Skeletal muscle cell (primary cell): ENCODE results near the gene FGR.

Experiments used
- DNase-seq: peaks from one replicate; pipeline ENCODE4 v3.0.0-alpha.2; 2010; ENCODE audit warnings: low read depth
- H3K4me3 ChIP-seq: 2 replicates; pipeline ENCODE4 v1.5.1; 2011; ENCODE audit warnings: low read depth, mild to moderate bottlenecking, control low read depth, low read length, moderate library complexity

Gene FGR

DNA sequence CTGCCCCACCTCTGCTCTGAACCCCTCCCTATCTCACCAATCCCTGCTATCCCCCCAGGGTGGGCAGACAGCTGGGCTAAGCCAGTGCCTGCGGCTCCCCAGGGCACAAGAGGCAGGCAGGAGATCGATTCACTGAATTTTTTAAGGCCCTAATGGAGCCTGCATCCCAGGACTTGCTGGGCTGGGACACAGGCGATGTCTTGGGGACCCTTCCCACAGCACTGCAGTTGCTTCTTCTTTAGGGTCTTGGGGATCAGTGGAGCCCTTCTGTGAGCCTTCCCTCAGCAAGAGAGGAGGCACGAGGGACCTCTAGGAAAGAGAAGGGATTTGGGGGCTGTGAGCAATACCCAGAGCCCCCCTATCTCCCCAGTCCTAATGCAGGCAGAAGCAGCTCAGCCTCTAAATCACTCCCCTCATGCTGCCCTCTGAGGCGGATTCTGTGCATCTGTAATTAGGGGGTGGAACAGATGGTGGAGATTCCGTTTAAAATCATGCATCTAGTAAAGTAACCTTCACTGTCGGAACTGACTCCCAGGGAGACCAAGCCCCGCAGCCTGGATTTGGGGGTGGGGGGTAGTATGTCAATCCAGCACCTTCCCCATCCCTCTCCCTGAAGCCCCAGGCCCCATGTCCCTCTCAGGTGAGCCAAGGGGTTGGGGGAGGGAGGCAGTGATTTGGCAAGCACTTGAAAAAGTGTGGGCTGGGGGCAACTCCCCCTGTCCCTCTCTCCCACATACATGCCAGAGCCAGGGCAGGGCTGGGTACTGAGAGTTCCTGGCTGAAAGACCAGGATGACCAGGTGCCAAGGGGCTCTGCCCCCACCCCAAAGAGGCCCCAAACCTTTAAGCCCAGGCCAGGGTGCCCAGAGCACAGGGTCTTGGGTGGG lies 41.1 kb downstream of the FGR start:
- H3K4me3 ChIP-seq, result no peak overlapping the region
- DNase-seq, result no peak

DNA sequence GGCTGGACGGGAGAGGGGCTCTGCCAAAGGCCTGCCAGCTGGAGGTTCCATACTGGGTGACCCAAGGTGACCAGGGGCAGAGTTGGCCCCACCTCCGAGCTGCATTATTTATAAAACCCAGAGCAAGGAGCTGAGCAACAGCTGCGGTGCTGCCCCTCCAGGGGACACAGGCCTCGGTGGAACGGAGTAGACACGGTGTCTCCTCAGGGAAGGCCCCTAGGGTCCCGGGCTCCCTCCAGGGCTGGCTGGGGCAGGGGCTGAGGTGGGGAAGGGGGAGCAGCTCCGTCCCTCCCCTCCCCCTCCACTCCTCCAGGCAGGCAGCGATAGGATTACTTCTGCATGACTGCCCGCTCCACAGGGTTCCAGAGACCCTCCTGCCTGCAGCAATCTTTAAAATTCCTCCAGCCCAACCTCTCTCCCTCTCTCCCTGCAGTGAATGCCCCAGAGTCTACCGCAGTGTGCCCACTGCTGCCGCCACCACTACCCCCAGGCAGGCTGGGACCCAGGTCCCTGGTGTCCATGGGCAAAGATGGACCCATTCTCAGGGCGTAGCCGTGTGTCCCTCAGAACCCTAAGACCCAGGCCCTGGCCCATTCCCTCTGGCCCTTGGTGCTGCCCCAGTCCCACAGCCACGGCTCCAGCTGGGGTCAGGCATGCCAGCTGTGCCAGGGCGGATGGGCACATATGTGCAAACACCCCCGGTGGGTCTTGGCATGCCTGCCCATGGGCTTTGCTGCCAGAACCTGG lies 41.9 kb downstream of the FGR start:
- no peak for DNase-seq
- H3K4me3 ChIP-seq, result no peak overlapping the region

DNA sequence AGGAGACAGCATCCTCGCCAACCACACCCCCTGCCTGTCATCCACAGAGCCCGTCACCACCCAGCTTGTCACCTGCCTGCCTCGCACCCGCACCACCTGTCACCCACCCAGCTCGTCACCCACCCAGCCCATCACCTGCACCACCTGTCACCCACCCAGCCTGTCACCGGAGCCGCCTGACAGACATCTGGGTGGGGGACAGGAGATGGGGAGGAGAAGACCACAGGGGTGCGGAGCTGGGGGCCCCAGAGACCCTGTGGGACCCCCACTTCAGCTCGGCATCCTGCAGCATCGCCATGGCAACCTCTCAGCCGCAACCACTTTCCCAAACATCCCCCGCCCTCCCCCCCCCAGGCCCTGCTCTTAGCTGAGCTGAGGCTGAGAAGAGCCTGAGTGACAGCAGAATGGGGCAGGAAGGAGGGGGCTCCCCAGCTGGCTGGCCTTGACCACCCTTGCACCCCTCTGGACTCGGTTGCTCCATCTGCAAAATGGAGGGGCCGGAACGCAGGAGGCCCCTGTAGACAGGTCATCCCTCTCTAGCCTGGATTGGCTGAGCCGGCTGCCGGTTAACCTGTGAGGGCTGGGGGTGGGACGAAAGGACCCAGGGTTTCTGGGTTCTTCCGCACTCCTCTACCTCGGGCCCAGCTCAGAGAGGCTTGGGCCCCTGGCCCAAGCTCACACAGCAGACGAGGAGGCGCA lies 42.6 kb downstream of the FGR start:
- no peak overlapping the region for H3K4me3 ChIP-seq
- no peak for DNase-seq

DNA sequence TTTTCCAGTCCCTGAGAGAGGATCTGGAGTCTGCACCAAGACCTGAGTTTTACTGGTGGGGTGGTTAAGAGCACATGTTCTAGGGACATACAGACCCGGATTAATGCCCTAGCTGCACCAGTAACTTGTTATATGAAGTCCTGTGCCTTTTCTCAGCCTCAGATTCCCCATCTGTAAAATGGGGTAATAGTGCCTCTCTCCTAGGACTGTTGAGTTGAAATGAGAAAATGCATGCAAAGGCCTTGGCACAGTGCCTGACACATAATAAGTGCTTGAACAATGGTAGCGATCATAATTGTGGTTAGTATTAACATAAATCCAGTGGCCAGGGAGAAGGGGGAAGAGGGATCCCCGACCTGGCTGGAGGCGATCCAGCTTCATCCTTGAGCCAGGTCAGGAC lies 43.4 kb downstream of the FGR start:
- no peak for DNase-seq
- H3K4me3 ChIP-seq, result no peak overlapping the region

DNA sequence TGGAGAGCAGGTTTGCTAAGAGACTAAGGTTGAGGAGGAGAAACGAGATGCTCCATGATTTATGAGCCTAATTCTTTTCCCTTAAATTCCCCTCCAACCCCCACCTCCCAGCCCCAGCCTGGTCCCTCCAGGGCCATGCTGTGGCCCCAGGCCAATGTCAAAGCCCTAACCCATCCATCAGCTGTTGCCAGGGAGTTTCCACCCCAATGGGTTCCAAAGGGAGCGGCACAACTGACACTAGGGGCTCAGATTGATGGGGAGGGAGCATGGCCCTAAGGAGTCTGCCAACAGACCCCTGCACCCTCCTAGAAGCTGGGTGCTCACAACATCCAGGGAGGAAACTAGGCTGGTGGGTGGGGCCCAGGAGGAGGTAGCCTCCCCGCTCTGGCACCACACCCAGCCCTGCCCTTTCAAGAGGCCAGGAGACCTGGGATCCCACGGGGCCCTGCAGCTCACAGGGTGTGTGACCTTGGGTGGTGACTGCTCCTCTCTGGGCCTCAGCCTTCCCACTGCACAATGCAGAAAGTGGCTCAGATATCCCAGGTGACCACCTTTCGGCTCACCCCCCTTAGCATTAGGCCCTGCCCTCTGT lies 44.0 kb downstream of the FGR start:
- no peak overlapping the region for H3K4me3 ChIP-seq
- DNase-seq, result no peak

DNA sequence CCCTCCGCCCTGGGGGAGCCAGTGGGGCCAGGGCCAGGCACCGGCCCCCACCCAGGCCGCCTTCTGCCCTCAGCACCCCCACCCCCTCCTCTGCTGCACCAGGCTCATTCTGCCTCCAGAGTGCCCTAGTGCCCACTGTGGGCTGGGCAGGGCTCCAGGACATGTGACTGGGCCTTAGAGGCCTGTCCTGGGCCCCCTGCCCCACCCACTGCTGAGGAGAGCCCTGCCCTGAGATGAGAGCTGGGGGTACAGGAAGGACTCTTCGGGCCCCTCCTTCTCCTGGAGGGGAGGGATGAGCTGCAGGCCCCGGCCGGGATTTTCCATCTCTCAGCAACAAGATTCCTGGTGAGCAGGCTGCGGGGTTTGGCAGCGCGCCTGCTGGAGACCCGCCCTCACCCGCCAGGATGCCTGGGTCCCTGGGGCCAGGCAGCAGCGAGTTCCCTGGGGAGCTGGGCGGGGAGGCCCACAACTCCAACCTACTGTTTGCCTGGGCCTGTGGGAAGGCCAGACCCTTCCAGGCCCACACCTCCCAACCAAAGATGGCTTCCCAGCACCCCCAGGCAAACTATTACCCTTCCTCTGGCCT lies 45.1 kb downstream of the FGR start:
- H3K4me3 ChIP-seq, result no peak overlapping the region
- DNase-seq, result no peak

DNA sequence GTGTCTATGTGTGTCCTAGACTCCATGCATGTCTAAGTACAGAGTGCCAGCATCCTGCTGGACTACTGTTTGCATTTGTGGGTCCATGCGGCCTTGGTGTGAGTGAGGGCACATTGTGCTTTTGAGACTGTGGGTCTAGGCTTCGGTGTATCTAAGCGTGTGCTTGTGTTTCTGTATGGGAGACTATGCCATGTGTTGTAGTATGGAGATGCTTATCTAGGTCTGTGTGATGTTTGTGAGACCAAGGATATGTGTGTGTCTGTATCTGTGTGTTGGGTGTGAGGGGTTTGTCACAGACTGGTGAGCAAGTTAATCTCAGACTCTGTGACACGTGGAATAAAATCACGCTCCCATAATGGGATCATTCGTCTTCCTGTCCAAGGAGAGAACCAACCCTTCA lies 45.5 kb downstream of the FGR start:
- H3K4me3 ChIP-seq, result no peak overlapping the region
- DNase-seq, result no peak

DNA sequence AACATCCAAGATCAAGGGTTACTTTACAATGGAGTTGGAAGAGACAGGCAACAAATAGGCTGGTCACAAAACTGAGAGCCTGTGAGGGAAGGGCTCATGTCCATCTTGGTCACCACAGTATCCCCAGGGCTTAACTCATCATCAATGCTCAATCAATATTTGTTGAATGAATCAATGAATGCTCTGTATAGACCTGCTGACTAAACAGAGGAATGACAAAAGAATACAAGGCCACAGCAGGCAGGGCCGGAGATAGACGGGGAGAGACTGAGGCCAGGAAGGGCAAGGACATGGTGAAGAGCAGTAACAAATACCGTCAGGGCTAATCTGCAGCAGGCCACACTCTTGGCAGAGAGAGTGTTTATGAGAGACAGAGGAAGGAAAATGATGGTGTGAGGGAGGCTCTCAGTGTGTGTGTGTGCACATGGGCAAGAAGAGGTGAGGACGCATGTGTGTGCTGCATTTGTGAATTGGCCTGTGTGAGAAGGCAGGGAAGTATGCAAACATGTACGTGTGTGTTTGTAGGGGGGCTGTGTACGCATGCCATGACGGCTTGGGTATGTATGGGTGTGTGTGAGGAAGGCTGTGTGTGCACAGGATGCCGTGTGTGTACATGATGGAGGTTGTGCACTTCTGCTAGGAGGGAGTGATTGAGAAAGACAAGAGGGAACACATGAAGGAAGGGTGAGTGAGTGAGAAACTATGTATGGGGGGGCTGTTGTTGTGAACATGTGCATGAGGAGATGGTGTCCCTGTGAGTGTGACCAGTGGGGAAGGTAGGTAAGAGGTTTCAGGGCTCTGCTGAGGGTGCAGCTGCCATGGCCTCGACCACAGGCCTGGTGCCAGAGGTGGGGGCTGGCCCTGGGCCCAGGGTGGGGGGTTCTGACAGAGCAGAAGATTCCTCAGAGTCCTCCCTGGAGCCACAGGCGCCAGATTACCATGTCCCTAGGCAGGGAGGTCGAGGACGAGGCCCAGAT lies 46.4 kb downstream of the FGR start:
- no peak overlapping the region for H3K4me3 ChIP-seq
- DNase-seq, result peak; percentile 45

DNA sequence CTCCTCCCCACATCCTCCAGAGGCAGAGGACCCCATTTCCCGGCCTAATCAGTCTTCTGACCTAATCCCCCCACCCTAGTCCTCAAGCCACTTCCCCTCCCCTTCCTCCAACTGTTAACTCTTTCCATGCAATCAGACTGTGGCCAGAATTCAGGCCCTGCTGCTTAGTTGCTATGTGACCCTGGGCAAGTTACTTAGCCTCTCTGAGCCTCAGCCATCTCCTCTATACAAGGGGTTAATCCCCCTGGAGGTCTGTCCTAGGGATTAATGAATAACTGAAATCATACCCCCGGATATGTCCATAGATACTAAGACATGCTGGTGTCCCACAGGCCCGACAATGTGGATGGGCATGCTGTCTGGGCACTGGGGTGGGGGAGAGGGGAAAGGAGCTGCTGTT lies 49.3 kb downstream of the FGR start:
- no peak for DNase-seq
- H3K4me3 ChIP-seq, result no peak overlapping the region

DNA sequence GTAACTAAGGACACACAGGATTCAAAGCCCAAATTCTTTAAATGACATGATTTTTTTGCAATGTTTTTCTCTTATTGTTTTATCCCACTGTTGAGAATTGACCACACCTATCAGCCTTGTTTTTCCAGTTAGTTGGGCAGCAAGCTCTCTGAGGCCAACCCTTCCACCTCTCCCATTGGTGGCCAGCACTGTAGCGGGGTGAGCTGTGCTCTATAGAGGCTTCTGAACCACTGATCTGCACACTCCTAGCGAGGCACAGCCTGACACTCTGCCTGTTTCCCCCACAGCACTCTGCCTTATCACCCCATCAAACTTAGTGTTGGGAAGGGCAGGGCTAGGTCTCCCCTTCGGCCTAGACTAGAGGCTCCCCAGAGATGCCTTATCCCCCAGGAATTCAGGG lies 50.5 kb downstream of the FGR start:
- no peak for DNase-seq
- H3K4me3 ChIP-seq, result no peak overlapping the region

DNA sequence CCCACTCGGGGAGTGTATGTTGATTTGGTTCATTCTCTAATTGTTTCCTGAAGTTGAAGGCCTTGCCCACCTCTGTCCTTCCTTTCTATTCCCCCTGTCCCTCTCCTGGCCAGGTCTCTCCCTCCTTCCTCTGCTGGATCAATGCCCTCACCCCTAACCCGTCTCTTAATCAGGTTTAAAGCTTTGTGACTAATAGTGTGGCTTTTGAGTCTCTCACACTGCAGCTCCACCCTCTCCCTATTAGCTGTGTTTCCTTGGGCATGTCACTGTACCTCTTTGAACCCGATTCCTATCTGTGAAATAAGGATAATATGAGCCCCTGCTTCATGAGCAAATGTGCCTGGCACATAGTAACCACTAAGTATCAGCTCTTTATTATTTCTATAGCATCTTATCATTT lies 51.5 kb downstream of the FGR start:
- DNase-seq, result no peak
- no peak overlapping the region for H3K4me3 ChIP-seq

DNA sequence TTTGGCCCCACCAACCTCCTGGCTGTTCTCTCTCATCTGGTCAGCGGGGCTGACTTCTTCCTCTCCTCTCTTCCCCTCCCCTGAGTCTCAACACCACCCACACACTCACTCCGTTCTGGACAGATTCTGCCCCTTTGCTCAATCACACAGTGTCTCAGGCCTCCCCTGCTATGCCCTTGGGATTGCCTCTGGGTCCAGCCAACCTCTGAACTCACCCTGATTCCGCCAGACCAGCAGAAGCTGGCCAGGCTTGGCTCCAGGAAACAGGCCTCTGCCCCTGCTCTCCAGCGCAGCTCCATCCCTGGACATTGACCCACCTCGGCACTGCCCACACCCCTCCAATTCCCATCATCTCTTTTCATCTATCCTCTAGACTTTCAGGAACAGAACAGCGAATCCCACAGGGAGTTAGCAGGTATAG lies 53.2 kb downstream of the FGR start:
- DNase-seq, result no peak

DNA sequence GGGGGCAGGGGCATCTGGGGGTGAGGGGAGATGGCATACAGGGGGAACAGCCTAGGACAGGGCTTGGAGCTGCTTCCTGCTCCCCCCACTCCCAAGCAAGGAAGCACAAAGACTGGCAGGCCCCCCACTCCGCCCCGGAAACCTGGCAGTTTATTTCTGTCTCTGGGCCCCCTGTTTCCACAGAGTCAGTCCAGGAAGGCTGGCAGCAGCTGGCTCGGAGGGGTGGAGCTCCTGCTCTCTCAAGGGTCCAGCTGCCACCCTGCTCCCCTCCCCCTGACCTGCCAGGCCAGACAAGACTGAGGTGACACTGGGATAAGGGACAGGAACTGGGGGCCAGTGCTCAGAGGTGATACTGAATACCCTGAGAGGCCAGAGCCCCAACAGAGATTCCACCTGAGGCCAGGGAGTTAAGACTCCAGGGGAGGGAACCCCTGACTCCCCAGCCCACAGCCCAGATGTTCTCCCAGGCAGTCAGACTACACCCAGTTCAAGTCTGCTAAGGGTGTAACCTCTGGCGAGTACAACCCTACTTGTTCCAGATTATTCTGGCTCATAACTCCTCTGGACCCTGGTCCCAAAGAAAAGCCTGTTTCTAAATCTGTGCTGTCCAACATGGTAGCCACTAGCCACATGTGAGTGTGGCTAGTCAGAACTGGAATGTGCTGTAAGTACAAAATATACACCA lies 57.3 kb downstream of the FGR start:
- no peak for DNase-seq

More for the DNA sequence above, 53.2 kb downstream of the FGR start:
- no peak overlapping the region for H3K4me3 ChIP-seq

DNA sequence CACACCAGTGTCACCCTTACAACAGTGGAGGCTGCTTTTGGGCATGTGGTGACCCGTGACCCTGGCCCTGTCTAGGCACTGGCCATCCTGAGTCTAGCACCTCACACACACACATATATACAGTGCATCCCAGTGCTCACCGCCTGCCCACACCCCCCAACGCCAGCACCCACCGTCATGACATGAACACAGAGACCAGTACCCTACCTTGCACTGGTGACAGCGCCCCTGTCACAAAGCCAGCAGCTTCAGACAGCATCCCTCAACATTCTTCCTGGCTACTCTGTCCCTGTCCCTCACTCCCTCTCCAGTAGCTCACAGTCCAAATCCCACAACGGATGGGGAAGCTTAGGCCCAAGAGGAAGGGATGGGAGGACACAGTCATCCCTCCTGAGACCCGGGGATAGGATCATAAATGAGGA lies 58.2 kb downstream of the FGR start:
- DNase-seq, result no peak
- no peak overlapping the region for H3K4me3 ChIP-seq

More for the DNA sequence above, 57.3 kb downstream of the FGR start:
- no peak overlapping the region for H3K4me3 ChIP-seq

DNA sequence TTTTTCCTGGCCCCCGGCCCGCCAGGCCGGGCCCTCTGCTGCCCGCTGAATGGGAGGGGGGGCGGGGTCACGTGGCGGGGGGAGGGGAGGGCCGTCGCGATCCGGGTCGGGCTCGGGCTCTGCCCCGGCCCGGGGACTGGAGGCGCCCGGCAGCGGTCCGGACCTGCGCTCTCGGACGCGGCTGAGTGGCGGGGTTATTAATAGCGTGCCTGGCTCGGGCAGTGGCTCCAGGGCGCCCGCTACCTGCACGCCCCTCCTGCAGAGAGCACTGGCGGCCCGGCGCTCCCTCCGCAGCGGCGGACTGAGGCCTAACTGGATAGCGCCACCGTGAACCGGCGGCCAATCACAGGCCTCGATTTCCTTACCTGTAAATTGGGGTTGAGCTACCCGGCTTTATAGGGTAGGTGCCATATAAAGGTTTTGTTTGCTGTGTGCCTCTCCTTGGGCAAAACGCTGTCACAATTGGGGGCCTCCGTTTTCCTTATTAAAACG lies 59.1 kb downstream of the FGR start:
- no peak for DNase-seq
- peak overlapping the region; percentile 27 for H3K4me3 ChIP-seq

DNA sequence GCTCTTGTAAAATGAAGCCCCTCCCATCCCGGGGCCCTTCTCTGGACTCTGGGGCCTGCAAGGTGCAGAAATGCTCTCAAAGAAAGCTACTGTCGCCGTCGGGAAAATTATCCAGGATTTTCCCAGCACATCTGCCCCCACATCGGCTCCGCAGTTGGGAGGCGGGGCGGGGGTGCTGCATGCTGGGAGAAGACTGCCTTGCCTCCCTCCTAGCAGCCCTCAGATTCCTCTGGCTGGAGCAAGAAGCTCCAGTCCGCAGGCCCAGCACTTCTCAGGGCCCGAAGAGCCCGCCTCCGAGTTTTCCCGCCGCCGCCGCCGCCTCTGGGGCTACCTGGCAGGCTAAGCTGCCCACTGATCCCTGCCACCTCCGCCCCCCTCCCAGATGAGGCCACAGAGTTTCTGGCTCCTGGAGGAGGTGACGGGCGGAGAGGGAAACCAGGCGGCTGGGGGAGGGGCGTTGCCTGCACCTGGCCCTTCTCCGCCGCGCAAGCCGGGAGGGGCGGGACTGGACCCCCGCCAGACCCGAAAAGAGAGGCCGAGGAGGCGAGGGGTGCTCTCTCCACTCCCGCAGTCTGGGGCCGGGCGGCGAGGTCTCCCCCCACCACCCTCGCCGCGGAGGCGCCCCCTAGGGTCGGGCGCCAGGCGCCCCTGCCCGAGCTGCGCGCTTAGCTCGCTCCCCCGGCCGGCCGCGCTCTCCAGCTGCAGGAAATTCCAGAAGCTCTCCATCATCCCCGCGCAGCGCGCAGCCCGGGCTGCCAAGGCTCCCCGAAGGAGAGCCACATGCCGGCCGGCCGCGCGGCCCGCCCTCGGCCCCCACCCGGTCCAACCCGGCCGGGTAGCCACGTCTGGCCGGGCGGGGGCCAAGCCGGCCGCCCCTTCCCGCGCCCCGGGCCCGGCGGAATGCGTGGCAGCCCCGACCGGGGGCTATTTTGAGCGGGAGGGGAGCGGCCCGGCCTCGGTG lies 59.8 kb downstream of the FGR start:
- DNase-seq, result peak; percentile 53
- H3K4me3 ChIP-seq, result peak overlapping the region; percentile 24
